Middle frontal gyrus (tissue), 1 donor: ENCODE data around the gene WDR73.
A peak's percentile ranks its signal among the peaks of the same experiment; 100 is the strongest.

Source experiments
- DNase-seq: peaks from one replicate; pipeline ENCODE4 v3.0.0-alpha.2; 2015; ENCODE audit warnings: low spot score; ENCODE audit errors: extremely low spot score

Gene WDR73

GRCh38 chr15:84620626-84621025, 33.5 kb downstream of the WDR73 start:
- no peak for DNase-seq

- DNase-seq: no peak
Observed at GRCh38 chr15:84616235-84616634, 37.8 kb downstream of the WDR73 start.

- no peak for DNase-seq
Observed at GRCh38 chr15:84611631-84612030, 42.5 kb downstream of the WDR73 start.

GRCh38 chr15:84609818-84610525, 44.1 kb downstream of the WDR73 start:
- DNase-seq: no peak

GRCh38 chr15:84608707-84609284, 45.3 kb downstream of the WDR73 start:
- no peak for DNase-seq

GRCh38 chr15:84606653-84607120, 47.4 kb downstream of the WDR73 start:
- no peak for DNase-seq

- DNase-seq: no peak
Observed at GRCh38 chr15:84605554-84605882, 48.6 kb downstream of the WDR73 start.

- no peak for DNase-seq
Observed at GRCh38 chr15:84604826-84605553, 49.1 kb downstream of the WDR73 start.

- no peak for DNase-seq
Observed at GRCh38 chr15:84603630-84604379, 50.3 kb downstream of the WDR73 start.

- no peak for DNase-seq
Observed at GRCh38 chr15:84601555-84601838, 52.6 kb downstream of the WDR73 start.

- DNase-seq: peak; percentile 92
Observed at GRCh38 chr15:84600687-84601554, 53.2 kb downstream of the WDR73 start, which contains the start of gene ZSCAN2. TSS of gene ZSCAN2 (plus strand) at chr15:84601009. CDS start at chr15:84603928, 2,919 bp downstream.

- DNase-seq: no peak
Observed at GRCh38 chr15:84600331-84600686, 53.8 kb downstream of the WDR73 start.

- no peak for DNase-seq
Observed at GRCh38 chr15:84599906-84600305, 54.2 kb downstream of the WDR73 start.

GRCh38 chr15:84598993-84599392, 55.1 kb downstream of the WDR73 start:
- no peak for DNase-seq

GRCh38 chr15:84598250-84598649, 55.8 kb downstream of the WDR73 start:
- no peak for DNase-seq

- DNase-seq: no peak
Observed at GRCh38 chr15:84597296-84597695, 56.8 kb downstream of the WDR73 start.

GRCh38 chr15:84595660-84596059, 58.4 kb downstream of the WDR73 start:
- no peak for DNase-seq

GRCh38 chr15:84594617-84595290, 59.3 kb downstream of the WDR73 start:
- no peak for DNase-seq

- DNase-seq: no peak
Observed at GRCh38 chr15:84591815-84592214, 62.3 kb downstream of the WDR73 start.

GRCh38 chr15:84590406-84590805, 63.7 kb downstream of the WDR73 start:
- no peak for DNase-seq
